Fibroblast of skin of back (primary cell): Measurements from ENCODE around the gene HRAS.

Source experiments
- DNase-seq: peaks from one replicate; pipeline ENCODE4 v3.0.0-alpha.2; 2013

The HRAS gene

DNA sequence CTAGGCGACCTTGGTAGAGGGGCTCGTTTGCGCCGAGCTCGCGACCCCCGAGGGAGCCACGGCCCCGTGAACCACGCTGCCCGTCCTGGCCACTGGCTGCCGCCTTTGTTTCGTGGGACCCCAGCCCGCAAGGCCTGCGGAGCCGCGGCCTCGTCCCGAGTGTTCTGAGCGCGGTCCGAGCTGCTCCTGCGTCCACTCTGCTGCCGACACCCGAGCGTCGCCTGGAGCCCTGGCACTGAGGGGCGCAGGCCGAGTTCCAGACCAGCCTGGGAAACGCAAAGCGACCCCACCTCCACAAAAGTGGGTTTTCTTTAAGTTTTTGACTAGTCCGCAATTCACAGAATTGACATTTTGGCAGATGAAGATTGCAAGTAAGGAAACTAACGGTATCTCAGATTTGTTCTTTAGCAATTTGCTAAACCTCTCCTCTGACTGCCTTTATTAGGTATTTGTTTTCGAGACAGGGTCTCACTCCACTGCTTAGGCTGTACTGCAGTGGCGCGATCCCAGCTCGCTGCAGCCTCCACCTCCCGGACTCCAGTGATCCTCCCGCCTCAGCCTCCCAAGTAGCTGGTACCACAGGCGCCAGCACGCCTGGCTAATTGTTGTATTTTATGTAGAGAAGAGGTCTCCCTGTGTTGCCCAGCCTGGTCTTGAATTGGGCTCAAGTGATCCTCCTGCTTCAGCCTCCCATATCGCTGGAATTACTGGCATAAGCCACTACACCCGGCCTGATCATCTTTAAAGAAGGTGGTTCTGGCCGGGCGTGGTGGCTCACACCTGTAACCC is 27.5 kb downstream of the HRAS start:
- no peak for DNase-seq

DNA sequence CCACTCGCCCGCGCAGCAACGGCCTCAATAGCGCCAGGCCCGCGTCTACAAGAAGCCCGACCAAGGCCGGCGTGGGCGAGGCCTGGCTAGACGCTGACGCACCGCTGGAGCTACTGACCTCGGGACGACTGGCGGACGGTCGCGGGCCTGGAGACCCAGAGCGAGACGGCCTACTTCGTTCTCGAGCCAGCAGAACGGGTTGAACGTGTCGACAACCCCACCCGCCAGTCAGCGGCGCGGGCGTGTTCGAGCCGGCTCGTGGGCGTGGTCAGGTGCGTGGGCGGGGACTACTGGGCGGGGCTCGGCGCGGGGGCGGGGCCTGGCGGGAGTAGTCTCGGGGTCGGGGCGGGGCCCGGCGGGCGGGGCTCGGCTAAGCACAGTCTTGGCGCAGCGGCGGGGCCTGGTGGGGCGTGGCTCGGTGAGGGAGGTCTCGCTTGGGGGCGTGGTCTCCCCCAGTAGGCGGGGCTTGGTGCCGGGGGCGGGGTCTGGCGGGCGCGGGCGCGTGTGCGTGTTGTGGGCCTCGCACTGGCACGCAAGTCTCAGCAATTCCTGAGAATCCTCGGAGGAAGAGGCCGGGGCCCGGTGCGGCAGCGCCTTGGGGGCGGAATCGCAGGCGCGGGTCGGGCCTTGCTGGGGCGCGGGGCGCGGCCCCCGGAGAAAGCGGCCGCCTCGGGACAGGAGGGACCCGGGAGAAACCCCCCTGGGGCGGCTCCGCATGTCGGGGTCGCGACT is 28.2 kb downstream of the HRAS start, which contains the start of gene RNH1:
RNH1 (minus strand) TSS at position 248 of the 732 bp plus-strand sequence. CDS start 5,080 bp downstream, outside the sequence.
- DNase-seq: peak; percentile 92

DNA sequence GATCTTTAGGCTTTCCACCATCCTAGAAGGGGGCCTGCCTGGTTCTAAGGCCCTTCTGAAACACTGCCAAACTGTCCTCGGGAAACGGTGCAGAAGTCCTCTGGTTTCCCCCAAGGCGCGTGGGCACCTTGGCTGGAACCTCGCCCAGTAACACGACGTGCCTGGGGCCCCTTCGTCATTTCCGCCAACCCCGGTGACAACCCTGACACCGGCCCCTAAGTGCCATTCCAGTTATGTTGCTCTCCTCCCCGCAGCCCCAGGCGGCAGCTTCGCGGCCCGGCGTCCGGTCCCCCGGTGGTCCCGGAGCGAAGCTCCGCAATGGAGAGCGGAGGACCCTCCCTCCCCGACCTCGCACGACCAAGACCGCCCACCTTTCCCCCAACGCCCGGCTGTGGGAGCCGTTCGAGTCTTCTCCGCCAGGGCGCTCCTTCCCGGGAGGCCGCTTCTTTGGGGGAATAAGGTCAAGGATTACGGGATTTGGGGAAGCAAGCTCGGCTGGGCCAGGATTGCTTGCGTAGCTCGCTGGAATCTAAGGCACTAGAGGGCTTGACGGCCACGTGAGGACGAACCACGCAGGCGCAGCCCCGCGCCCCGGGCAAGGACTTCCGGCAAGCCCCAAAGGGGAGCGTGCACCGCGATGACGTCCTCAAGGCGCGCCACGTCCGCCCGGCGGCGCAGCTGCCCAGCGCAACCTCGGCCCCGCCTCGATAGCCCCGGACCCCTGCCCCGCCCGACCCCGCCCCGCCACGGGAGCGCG is 29.0 kb downstream of the HRAS start:
- peak; percentile 96 for DNase-seq

DNA sequence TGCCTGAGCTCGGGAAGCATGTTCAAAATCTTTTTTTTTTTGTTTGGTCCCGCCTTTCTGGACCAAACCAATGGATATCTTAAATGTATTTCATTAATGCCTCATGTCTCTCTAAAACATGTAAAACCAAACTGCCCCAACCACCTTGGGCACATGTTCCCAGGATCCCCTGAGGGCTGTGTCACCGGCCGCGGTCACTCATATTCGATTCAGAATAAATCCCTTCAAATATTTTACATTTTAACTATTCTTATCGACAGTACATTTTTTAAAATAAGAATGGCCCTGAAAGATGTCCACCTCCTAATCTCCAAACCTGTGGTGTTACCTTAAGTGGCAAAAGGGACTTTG is 30.4 kb downstream of the HRAS start:
- no peak for DNase-seq

DNA sequence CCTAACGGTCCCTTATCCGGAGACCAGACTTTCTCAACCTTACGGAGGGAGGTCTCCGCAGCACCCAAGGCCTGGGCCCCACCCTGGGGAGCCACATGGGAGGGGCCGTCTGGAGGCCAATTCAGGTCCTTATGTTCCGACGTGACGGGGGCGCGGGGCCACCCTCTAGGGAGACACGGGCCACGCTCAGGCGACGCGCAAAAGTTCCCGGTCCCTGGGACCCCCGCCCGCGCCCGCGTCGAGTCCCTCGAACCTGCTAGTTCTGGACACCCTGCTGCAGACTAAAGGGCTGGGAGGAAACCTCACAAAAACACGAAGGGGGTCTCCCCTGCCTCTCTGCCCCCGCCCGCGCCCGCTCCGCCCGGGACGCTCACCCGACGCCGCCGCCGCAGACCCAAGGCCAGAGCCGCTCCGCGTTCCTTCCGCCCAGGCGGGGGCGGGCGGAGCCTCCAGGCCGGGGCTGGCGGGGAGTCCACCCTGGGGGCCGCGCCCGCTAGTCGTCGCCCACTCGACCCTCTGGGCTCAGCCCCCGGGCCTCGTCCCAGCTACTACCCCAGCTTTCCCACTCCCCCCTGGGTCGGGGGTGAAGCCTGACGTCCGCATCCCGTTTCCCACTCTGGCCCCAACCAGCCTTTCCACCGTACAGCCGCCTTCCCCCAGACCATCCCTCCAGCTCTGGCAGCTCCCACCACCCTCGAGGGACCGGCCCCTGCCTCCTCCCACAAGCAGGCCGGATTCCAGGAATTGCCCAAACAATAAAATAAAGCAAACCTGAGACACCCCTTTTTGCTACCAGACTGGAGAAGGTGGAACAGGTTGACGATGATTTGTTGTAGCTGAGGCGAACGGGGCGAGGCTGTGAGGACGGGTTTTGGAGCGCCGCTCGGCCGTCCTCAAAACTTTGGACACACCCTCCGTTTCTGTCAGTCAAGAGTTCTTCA is 31.1 kb downstream of the HRAS start:
- DNase-seq: peak; percentile 26

DNA sequence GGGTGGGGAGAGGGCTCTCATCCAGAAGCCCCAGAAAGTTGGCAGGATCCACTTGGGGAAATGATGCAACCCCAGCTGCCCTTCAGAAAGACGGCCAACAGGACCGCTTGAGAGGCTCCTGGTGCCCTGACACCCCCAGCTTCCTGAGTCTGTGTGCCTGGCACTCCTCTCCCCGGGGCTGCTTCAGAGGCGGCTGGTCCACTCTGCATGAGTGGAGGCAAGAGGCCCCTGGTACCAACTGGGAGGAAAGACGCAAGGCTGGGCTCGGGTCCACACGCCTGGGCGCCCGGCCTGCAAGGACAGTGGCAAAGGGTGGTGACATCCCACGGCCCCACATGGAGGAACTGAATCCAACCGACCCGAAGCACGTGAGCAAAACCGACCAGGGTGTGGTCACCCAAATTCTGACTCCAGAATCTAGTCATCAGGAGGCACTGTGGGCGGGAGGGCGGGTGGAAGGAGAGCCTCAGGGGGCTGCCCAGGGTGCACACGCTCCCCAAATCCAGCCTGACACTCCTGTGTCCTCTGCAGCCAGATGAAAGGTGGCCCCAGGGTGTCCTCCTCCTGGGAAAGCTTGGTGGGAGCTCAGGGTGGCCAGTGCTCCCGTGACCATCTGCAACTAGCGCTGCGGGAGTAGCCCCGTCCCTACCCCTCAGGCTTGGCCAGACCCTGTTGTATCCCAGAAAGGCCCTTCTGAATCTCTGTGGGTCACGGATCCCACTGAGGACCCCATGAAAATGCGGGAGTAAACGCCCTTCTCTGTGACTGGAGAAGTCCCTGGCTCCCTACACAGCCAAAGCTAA is 32.0 kb downstream of the HRAS start:
- DNase-seq: no peak

DNA sequence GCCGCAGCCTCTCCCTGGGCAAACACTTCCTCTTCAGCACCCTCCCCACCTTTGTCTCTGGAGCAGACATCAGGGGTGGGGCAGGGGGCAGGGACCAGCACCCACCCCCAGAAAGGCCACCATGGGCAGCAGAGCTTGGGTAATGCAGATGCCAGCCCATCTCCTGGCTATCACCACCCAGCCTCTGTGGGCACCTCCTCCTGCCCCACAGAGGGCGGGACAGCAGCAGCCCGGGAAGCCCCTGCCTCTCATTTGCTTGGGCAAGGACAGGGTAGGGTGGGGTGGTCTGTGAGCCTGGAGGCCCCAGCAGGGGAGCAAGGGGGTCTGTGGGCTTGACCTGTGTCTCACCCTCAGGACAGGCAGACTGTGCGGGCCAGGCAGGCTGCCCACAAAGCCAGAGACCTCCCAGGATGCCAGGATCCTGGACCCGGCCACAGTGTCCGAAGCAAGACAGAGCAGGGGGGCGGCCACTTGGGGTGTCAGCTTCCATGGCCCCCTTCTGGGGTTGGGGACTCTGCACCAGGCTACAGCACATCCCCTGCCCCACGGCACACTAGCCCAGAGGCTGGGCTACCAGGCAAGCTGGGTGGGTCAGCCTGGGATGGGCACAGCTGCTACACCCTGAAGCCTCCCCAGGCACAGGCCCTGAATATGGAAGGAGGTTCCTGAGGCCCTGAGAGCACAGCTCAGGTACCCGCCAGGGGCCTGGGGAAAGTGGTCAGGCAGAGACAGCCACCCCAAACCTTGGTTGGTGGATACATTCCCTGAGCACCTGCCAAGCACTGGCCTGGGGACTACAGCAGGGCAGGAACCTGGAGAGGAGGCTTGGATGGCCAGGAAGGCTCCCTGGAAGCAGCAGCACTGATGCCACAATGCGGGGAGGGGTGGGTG is 32.8 kb downstream of the HRAS start:
- no peak for DNase-seq

DNA sequence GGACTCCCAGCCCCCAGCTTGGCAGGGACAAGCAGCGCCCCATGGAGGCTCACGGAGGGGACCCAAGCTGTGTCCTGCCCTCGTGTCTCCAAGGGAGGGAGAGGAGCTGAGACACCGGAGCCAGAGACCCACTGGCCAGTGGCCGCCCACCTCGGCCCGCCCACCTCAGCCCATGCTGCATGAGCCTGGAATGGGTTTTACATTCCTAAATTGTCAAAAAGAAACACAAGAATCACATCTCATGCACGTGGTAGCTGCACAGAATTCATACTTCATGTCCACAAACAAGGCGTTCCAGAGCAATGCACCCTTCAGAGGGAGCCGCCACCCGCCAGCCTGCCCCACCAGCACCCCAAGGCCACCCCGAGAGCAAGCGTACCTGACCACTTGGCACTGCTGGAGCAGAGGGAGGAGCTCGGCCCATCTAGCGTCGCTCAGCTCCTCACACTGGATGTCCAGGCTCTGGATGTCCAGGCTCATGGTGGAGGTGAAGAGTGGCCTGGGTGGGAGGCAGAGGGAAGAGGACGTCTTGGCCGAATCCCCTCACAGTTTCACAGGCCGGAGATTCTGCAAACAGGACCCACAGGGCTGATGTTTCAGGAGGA is 33.6 kb downstream of the HRAS start:
- no peak for DNase-seq

DNA sequence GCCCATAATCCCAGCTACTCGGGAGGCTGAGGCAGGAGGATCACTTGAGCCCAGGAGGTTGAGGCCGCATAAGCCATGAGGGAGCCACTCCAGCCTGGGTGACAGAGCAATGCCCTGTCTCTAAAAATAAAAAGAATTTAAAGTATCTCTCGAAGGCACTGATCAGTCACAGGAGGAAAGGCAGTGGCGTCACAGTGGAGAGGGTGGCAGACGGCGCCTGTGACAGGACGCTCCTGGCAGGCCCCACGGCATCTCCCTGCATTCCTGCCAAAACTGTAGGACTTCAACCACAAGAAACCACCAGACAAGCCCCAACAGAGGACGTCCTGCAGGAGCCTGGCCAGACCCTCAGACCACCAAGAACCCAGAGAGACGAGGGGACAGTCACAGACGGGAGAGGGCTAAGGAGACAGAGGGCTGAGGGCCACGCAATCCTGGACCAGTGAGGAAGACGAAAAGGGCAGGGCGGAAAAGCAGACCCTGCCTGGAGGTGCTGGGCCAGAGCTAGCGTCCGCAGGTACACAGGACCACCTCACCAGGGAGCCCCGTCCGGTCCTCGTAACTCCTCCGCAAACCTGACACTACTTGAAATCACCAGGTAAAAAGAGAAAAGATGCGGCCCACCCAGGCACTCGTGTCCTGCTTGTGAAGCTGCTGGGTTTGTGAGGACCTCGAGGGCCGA is 34.2 kb downstream of the HRAS start:
- no peak for DNase-seq

DNA sequence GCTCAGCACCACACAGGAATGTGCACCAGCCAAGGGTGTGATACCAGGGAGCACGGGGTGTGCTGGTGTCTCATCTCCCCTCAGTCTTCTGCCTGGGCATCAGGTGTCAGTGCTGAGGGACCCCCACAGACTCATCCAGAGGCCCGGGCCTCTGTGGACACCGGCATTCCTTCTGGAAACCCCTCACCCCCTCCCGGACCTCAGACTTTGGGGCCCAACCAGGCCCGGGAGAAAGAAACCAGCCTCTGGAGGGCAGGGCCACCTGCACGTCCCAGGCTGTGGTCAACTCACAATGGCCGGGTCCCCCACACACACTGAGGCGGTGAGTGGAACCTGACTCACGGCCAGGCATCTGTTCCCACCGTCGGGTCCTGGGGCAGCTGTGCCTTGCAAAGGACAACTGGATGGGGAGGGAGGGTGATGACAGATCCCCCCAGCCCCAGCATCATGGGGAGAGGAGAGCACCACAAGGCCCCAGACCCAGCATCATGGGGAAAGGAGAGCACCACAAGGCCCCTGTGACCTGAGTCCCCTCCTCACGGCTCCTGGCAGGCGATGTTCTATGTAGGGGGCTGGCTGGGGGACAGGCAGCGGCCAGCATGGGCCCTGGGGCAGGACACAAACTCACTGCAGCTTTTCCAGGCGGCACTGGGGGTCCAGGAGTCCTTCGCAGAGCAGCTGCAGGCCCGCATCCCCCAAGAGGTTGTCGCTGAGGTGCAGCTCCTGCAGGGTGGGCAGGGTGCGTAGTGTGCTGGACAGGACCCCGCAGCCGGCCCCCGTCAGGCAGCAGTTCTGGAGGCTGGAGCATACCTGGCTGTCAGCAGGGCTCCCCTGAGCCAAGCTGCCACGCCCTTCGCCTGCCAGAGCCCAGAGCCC is 35.9 kb downstream of the HRAS start:
- no peak for DNase-seq

DNA sequence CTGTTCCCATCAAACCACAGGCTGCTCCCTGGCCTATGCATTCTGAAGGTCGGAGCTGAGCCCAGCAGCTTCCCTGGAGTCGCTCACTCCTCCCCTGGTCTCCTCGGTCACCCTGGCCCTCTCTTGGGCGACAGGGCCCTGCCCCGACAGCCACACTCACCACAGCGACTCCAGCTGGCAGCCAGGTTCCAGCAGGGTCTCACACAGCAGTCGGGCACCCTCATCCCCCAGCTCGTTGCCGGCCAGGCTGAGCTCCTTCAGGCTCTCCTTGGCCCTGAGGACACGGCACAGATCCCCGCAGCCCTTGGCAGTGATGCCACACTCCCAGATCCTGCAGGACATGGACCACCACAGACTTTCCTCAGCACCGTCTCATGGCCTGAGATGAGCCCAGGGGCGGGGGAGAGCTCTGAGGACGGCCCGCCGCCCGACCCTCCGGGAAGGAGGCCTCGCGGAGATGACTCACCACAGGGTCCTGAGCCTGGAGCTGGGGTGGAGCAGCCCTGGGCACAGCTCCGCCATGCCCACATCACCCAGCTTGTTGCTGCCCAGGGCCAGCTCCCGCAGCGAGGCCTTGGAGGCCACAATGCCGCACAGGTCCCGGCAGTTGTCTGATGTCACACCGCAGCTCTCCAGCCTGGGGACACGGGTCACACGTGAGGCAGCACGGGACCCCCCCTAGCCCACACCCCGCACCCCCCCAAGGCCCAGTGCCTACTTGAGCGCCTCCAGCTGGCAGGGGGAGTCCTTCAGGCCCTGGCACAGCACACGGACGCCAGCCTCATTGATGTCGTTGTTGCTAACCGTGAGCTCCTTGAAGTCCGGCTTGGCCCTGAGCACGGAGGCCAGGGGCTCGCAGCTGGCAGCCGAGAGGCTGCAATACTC is 36.8 kb downstream of the HRAS start:
- no peak for DNase-seq

DNA sequence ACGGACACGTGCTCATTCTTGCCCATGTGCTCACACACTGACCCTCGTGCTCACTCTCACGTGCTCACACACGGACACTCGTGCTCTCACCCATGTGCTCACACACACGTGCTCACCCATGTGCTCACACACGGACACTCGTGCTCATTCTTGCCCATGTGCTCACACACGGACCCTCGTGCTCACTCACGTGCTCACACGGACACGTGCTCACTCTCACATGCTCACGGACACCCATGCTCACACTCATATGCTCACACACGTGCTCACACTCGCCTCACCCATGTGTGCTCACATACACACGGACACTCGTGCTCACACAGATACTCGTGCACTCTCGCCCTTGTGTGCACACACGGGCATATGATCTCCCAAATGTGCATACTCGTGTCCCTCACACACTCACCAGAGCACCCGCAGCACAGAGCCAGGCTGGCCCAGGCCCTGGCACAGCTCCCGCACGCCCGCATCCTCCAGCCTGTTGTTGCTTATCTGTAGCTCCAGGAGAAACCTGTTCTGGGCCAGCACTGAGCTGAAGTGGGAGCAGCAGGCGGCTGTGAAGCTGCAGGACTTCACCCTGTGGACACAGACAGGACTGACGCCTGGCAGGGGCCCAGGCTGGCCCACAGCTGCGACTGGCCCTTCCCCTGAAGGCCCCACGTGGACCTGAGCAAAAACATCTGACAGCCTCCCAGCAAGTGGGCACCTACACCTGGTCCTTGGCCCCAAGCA is 37.6 kb downstream of the HRAS start:
- no peak for DNase-seq

DNA sequence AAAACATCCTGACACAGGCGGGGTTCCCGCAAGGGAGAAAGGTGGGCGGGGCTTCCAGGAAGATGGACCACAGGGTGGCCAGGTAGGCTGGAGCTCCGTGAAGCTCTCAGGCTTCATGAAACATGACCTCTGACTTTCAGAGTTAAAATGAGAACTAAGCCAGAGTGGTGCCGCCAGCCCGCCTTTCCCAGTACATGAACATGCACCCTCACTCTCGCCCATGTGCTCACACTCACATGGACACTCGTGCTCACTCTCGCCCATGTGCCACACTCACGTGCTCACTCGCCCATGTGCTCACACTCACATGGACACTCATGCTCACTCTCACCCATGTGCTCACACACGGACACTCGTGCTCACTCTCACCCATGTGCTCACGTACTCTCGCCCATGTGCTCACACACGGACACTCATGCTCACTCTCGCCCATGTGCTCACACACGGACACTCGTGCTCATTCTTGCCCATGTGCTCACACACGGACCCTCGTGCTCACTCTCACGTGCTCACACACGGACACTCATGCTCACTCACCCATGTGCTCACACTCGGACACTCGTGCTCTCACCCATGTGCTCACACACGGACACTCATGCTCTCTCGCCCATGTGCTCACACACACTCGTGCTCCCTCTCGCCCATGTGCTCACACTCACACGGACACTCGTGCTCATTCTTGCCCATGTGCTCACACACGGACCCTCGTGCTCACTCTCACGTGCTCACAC is 38.4 kb downstream of the HRAS start:
- no peak for DNase-seq

DNA sequence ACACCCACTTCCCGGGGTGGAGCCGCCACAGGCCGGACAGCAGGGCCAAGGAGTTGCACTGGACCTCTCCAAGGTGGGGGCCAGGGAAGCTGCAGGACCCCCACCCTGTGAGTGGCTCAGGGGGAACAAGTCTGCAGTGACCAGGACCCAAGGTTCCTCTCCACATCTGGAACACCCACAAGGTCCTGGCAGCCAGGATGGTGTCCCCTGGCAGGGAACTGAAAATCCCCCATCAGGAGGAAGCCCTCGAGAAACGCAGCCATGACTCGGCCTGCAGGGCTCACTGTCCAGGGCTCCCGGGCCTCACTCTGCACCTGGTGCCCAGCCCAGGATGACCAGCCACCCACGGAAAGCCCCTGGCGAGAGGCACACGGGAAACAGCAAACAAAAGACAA is 39.8 kb downstream of the HRAS start:
- DNase-seq: no peak

DNA sequence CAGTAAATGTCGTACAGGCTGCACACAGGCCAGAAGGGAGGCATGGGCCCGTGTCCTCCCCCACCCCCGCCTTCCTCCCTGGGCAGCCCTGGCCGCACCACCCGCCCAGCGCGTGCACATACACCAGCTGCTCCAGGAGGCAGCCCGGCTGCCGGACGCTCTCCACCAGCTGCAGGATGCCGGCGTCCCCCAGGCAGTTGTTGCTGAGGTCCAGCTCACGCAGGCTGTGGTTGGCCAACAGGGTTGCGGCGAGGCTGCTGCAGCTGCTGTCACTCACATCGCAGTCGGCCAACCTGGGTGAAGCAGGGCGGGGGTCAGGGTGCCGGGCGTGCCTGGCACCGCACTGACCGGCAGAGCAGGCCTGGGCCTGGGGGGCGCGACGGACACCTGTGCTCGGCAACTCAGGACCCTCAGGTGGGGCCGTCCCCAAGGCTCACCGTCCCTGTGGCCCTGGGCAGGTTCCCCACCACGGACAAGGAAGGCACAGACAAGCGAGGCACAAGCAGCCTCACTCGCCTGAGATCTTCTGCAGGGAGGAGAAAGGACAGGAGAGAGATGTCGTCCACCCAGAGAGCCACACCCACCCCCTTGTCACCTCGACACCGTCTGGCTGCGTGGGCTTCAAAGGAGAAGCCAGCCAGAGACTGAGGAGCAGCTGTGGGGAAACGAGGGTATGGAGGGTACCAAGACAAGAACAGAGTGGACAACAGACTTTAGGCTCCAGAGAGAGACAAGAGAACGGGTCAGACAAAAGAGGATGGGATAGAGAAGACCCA is 40.4 kb downstream of the HRAS start:
- no peak for DNase-seq
